Body of pancreas (tissue), 4 donors: ENCODE data around the gene TAS2R20.
"Not testable (repeated sequence)": the region's sequence is repeated elsewhere in the genome, so short reads cannot be mapped to it uniquely, and the experiment has no call there.

Experiments used
- CTCF ChIP-seq, 7 experiments: fragments of 450-650 bp in 4 of 7; fragments of 200-600 bp in 3 of 7; sonication (generic) in 3 of 7; IDR thresholded peaks; one replicate each; pipeline ENCODE4 v1.5.1; 2016 to 2019; ENCODE audit warnings: antibody characterized with exemption in 7 of 7
- POLR2A ChIP-seq, 3 donors: fragments of 450-650 bp; IDR thresholded peaks; one replicate each; pipeline ENCODE4 v1.6.1; 2016; ENCODE audit warnings: antibody characterized with exemption in 3 of 3, mild to moderate bottlenecking in 2 of 3

- not testable (repeated sequence) for TF ChIP-seq CTCF, POLR2A (IDR thresholded peaks at IDR 0.05)
Observed at GRCh38 chr12:11033959-11034358, 35.9 kb upstream of the TAS2R20 start.
